Measurements from ENCODE around the gene DGKB. TPM values are rescaled to one million over a fixed set of nuclear protein-coding genes. Genes with fewer than 3 reads are reported as not detected.

DGKB gene
- polyA plus RNA-seq, 1 of the 3 experiments (the other 2 are of a cell fraction) = 2.1 TPM

DNA sequence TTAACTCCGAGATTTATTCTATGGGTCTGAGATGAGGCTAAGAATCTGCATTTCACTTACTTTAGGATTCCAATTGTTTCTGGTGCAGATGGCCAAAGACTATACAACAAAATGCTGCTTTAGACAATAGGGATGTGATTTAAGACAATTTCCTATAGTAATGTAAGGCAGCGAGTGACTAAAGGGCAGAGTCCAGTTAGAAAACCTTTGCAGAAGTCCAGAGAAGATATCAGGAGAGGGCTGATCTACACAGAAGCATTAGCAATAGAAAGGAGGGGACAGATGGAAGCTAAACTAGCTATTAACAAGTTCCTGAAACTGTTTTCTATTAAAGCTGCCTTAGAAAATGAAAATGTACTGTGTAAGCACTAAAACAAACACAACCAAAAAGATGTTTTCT lies 398.9 kb downstream of the DGKB start:
- TF ChIP-seq RXRA (IDR thresholded peaks at IDR 0.05; ENCODE audit: borderline replicate concordance, low read depth) (no peak), MEF2A (IDR thresholded peaks at IDR 0.05; ENCODE audit: borderline replicate concordance, low read depth) (no peak), CHD2 (IDR thresholded peaks at IDR 0.05; ENCODE audit: low read length, partially characterized antibody) (no peak), JUND (IDR thresholded peaks at IDR 0.05) (no peak), RFX5 (IDR thresholded peaks at IDR 0.05; ENCODE audit: low read length) (no peak)
- CTCF ChIA-PET = no interaction called here

GRCh38 chr7:14501436-14501835 lies 401.1 kb downstream of the DGKB start:
- Histone ChIP-seq H3K9me2 (no peaks in the 10 kb centered on the region; the same call in 1 of the 2 replicates), H3K9ac (no peak overlapping the region)
- POLR2A ChIA-PET = no interaction called here

More for the DNA sequence above, 398.9 kb downstream of the DGKB start:
- Histone ChIP-seq H2AFZ (ENCODE audit: low read depth) (no peak overlapping the region), H3K4me1 (ENCODE audit: control insufficient read depth in 1 of 2, insufficient read depth in 2 of 2, low read depth in 1 of 2, low read length in 1 of 2) (peaks cover 0 to 5% of the 10 kb centered on the region in 2 experiments; a peak in 2 of 4 replicates), H3K9me3 (peaks cover 8% of the 10 kb centered on the region; the same call in 1 of the 2 replicates), H3K9me2 (no peaks in the 10 kb centered on the region; the same call in 1 of the 2 replicates), H3K36me3 (replicated peaks in 1 of 2; ENCODE audit: control insufficient read depth in 1 of 2, insufficient read depth in 2 of 2, low read length in 1 of 2) (no peaks in the 10 kb centered on the region), H4K20me1 (ENCODE audit: insufficient read depth) (no peaks in the 10 kb centered on the region), H3K9ac (no peak overlapping the region), H3K79me2 (ENCODE audit: insufficient read depth) (no peaks in the 10 kb centered on the region), H3K27ac (ENCODE audit: low read depth in 2 of 2, low read length in 1 of 2) (no peak overlapping the region), H3K27me3 (ENCODE audit: insufficient read depth) (no peaks in the 10 kb centered on the region), H3F3A (replicated peaks; ENCODE audit: insufficient read depth) (no peaks in the 10 kb centered on the region), H3K4me3 (ENCODE audit: low read depth in 2 of 2, low read length in 1 of 2) (no peak overlapping the region), H3K4me2 (no peak overlapping the region)
- WGBS (ENCODE audit: low lambda C conversion rate) = 85% methylated on average over 2 of the region's 2 CpGs
- POLR2A ChIA-PET = no interaction called here
- DNase-seq = no peak

More at GRCh38 chr7:14501436-14501835, 401.1 kb downstream of the DGKB start:
- Histone ChIP-seq H3K27me3 (ENCODE audit: insufficient read depth) (no peaks in the 10 kb centered on the region), H3K79me2 (ENCODE audit: insufficient read depth) (no peaks in the 10 kb centered on the region), H3K4me1 (ENCODE audit: control insufficient read depth in 1 of 2, insufficient read depth in 2 of 2, low read depth in 1 of 2, low read length in 1 of 2) (no peaks in the 10 kb centered on the region; a peak in 1 of 4 replicates), H3K4me2 (no peak overlapping the region), H3K27ac (ENCODE audit: low read depth in 2 of 2, low read length in 1 of 2) (no peak overlapping the region), H3K36me3 (replicated peaks in 1 of 2; ENCODE audit: control insufficient read depth in 1 of 2, insufficient read depth in 2 of 2, low read length in 1 of 2) (no peaks in the 10 kb centered on the region), H3K9me3 (0 out of 2 replicates have a peak, but pooled peaks cover 8% of the 10 kb centered on the region), H2AFZ (ENCODE audit: low read depth) (no peak overlapping the region), H3F3A (replicated peaks; ENCODE audit: insufficient read depth) (no peaks in the 10 kb centered on the region), H4K20me1 (ENCODE audit: insufficient read depth) (no peaks in the 10 kb centered on the region), H3K4me3 (ENCODE audit: low read depth in 2 of 2, low read length in 1 of 2) (no peak overlapping the region)
- 70% methylated on average over 2 of the region's 2 CpGs for WGBS (ENCODE audit: low lambda C conversion rate)
- DNase-seq = no peak
- CTCF ChIA-PET = interaction anchor here (0.8 to 2.0 kb wide), 4 partner anchors 9 to 190 kb away, joined by 3 to 4 read pairs (median 3); no protein-coding TSS in a partner anchor
- TF ChIP-seq MEF2A (IDR thresholded peaks at IDR 0.05; ENCODE audit: borderline replicate concordance, low read depth) (no peak), POLR2AphosphoS5 (IDR thresholded peaks at IDR 0.05; ENCODE audit: low read depth, low read length) (no peak), ELF1 (IDR thresholded peaks at IDR 0.05) (no peak), YY1 (IDR thresholded peaks at IDR 0.05; ENCODE audit: low read depth) (no peak), FOXM1 (IDR thresholded peaks at IDR 0.05; ENCODE audit: low read depth) (no peak), TAF1 (IDR thresholded peaks at IDR 0.05; ENCODE audit: borderline replicate concordance, low read depth, low read length) (no peak), NFIC (IDR thresholded peaks at IDR 0.05; ENCODE audit: borderline replicate concordance) (no peak), TEAD4 (IDR thresholded peaks at IDR 0.05; ENCODE audit: borderline replicate concordance, insufficient read depth) (no peak), PBX3 (IDR thresholded peaks at IDR 0.05) (no peak), RXRA (IDR thresholded peaks at IDR 0.05; ENCODE audit: borderline replicate concordance, low read depth) (no peak), NRF1 (IDR thresholded peaks at IDR 0.05; ENCODE audit: low read depth, low read length) (no peak), FOXJ3 (CRISPR knock-in tag; IDR thresholded peaks at IDR 0.05) (no peak), MXI1 (IDR thresholded peaks at IDR 0.05; ENCODE audit: low read depth, low read length) (no peak)
- TF ChIP-seq, protein P1, sequence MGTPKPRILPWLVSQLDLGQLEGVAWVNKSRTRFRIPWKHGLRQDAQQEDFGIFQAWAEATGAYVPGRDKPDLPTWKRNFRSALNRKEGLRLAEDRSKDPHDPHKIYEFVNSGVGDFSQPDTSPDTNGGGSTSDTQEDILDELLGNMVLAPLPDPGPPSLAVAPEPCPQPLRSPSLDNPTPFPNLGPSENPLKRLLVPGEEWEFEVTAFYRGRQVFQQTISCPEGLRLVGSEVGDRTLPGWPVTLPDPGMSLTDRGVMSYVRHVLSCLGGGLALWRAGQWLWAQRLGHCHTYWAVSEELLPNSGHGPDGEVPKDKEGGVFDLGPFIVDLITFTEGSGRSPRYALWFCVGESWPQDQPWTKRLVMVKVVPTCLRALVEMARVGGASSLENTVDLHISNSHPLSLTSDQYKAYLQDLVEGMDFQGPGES (IDR thresholded peaks at IDR 0.05; ENCODE audit: low read depth, low read length) = no peak
- TF ChIP-seq, protein P2, sequence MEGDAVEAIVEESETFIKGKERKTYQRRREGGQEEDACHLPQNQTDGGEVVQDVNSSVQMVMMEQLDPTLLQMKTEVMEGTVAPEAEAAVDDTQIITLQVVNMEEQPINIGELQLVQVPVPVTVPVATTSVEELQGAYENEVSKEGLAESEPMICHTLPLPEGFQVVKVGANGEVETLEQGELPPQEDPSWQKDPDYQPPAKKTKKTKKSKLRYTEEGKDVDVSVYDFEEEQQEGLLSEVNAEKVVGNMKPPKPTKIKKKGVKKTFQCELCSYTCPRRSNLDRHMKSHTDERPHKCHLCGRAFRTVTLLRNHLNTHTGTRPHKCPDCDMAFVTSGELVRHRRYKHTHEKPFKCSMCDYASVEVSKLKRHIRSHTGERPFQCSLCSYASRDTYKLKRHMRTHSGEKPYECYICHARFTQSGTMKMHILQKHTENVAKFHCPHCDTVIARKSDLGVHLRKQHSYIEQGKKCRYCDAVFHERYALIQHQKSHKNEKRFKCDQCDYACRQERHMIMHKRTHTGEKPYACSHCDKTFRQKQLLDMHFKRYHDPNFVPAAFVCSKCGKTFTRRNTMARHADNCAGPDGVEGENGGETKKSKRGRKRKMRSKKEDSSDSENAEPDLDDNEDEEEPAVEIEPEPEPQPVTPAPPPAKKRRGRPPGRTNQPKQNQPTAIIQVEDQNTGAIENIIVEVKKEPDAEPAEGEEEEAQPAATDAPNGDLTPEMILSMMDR (IDR thresholded peaks at IDR 0.05) = no peak
- TF ChIP-seq, protein P3, sequence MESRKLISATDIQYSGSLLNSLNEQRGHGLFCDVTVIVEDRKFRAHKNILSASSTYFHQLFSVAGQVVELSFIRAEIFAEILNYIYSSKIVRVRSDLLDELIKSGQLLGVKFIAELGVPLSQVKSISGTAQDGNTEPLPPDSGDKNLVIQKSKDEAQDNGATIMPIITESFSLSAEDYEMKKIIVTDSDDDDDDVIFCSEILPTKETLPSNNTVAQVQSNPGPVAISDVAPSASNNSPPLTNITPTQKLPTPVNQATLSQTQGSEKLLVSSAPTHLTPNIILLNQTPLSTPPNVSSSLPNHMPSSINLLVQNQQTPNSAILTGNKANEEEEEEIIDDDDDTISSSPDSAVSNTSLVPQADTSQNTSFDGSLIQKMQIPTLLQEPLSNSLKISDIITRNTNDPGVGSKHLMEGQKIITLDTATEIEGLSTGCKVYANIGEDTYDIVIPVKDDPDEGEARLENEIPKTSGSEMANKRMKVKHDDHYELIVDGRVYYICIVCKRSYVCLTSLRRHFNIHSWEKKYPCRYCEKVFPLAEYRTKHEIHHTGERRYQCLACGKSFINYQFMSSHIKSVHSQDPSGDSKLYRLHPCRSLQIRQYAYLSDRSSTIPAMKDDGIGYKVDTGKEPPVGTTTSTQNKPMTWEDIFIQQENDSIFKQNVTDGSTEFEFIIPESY (IDR thresholded peaks at IDR 0.05; ENCODE audit: borderline replicate concordance, low read depth) = no peak
- TF ChIP-seq, protein P4, sequence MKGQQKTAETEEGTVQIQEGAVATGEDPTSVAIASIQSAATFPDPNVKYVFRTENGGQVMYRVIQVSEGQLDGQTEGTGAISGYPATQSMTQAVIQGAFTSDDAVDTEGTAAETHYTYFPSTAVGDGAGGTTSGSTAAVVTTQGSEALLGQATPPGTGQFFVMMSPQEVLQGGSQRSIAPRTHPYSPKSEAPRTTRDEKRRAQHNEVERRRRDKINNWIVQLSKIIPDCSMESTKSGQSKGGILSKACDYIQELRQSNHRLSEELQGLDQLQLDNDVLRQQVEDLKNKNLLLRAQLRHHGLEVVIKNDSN (IDR thresholded peaks at IDR 0.05; ENCODE audit: borderline replicate concordance, low read depth) = no peak

Measured in SK-N-SH (cell line).